ENCODE results near the gene AMACR.
A peak's percentile ranks its signal among the peaks of the same experiment; 100 is the strongest.
"Not testable (repeated sequence)": the region's sequence is repeated elsewhere in the genome, so short reads cannot be mapped to it uniquely, and the experiment has no call there.

Gene AMACR

DNA sequence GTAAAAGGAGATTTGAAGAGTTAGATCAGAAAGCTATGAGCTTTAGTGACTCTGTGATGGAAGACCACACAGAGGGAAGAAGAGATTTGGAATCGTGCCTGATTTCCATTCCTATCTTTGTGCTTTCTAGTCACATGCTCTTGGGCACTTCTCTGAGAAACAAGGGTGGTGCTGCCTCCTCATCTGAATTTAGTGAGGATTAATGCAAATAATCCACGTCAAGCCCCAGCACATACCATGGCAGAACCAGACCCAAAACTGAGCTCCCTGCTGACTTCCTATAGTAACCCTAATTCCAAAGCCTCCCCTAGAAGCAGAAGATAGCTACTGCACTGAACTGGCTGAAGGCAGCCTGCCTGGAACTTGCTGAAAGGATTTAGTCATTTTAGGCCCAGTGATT, 41.0 kb downstream of the AMACR start:
- DNase-seq, result no peak

DNA sequence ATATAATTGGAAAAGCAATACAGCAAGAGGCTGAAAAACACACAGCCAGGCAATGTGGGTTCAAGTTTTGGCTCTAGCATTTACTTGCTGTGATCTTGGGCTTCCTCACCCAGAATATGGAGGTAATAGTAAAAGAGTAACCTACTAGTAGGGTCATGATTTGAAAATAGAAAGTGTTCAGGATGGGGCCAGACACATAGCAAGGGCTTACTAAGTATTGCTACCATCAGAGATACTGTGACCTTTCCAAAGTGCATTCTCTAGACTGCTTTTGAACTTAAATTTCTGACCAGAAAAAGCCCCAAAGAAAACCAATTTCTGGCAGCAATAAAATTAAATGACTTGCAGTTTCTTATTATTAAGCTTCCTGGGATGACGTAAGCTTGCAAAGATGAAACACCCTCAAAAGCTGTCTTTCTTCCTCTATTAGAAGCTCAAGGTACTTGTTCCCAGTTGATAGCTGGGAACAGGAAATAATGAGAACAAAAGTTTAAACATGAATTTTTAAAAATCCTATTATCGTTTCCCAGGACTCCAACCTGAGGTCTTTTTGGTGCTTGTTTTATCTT, 43.6 kb downstream of the AMACR start:
- DNase-seq, result peak; percentile 10

DNA sequence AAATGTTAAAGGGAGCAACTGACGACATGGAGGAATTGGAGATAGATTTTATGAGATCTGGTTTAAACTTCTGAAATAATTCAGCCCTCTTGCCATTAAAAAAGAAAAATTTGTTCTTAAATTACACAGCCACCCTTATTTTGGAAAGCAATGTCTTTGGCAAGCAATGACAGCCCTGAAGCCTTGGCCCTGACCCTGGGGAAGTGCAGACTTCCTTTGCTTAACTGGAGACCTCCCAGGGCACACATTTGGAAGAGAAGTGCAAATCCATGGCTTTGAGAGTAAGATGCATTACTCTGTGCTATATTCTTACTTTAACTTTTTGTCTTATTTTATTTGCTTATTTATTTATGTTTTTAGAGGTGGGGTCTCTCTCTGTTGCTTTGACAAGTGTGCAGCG, 49.7 kb downstream of the AMACR start:
- DNase-seq, result no peak

DNA sequence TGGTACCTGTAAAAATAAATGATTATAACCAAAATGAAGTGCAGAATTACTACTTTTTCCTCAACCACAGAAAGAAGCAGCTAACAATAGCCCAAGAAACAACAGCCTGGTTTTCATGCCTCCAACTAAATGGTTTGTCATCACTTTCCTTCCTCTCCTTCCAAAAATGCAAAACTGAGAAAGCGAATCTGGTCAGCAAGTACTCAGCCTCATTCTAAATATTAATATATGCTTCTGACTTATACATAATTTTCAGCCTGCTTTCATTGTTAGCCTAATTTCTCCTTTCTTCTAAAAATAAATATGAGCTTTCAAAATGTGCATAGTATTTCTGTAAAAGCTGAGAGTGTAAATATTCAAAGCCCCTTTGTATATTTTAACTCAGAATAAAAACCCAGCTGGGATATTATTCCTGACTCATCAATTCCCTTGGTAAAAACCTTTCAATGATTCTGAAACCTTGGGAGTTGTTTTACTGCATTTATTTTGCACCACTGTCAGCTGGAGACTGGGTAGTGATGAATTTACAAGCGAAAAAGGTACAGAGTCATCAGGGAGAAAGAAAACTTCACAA, 50.2 kb downstream of the AMACR start:
- DNase-seq, result no peak

DNA sequence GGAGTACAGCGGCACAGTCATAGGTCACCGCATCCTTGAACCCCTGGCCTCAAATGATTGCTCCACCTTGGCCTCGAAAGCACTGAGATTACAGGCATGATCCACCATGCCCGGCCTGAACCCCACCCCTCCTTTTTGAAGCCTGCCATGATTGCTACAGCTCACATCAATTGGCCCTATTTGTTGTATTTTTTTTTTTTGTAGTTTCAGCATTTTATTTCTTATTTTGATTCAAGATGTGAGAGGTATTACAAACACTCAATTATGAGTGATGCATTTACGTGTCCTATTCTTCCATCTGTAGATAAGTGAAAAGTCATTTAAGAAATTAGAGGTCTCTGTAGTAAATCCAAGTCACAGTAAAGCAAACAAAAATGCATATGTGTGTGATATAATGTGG, 55.7 kb downstream of the AMACR start:
- DNase-seq, result not testable (repeated sequence)

DNA sequence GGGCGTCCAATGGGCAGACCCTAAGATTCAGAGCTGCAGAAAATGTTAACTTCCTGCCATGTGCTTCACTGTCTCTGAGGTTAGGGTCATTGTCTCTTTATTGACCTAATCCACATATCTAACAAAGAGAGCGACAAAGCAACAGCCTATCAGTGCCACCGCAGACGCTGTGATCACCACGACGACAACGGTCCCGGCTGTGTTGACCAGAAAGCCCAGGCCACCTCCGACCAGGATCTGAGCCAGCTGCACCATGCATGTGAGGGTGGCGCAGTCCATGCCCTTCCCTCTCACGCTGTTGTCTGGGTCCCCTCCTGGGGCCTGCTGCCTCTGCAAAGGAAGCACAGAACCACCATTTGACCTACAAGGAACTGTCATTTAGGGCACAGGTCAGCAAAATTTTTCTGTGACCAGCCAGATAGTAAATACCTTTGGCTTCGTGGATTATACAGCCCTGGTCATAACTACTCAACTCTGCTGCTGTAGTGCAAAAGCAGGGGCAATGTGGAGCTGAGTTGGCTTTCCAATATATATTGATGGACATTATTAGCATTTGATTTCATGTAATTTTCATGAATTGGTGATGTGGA, 63.2 kb downstream of the AMACR start:
- no peak for DNase-seq

DNA sequence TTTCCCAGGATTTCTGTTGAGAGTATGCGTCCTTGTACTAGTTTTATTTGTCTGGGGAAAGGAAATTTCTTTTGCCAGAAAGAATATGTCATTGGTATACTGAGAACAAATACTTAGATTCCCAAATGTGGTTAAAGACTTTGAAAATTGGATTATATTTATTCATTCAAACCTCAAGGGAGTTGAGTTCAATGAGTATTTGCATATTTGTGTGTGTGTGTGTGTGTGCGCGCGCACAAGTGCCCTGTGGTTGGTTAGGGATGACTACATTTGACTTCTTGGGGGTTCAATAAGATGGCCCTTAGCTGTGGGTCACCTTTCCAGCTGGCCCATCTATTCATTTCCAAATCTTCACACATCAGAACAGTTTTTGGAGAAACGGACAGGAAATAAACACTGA, 66.8 kb downstream of the AMACR start:
- DNase-seq, result peak; percentile 10

DNA sequence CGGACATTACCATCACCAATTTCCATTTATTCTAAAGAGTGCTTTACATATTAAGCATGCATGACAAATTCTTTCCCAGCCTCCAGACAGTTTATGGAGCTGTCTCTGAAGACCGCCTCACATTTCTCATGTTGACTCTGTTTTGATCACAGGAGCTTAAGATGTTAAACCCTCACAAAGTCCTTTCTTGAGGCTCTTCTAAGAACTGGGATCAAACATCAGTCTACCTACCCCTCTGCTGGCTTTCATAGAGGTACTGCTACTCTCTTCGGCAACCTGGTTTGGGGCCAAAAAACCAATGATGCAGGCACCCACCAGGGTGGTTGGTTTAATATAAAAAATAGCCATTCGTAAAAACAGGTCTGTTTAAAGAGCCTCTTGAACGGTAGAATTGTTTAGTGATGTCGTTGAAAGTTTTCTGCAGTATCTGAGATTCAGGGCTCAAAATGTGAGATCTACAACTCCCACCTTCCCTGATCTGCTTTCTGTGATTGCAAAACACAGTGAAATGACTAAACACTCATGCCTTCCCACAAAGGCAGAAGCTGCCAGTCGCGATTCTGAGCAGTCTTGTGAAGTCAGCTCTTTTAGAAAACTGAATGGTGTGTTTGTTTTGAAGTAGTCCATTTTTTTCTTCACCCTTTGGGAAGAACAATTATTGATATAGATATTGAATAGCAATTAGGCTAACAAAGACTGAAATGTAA, 68.1 kb downstream of the AMACR start:
- DNase-seq, result peak; percentile 38

DNA sequence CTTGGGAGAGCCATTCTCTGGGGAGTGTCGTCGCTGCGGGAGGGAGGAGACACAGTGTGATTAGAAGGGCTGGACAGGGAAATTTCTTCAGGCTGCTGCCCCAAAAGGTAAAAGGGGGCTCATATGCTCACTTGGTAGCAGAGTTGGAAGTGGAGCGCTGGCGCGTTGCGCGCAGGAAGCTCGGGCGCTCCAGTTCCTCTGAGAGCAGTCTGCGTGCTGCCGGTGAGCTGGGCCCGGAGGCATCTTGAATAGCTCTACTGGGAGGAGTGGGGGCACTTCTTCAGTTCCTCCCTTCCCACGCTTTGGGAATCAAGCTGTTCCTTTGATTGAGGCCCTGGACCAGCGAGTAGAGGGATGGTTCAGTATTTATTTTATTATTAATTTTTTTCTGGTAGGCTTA, 69.0 kb downstream of the AMACR start:
- no peak for DNase-seq

DNA sequence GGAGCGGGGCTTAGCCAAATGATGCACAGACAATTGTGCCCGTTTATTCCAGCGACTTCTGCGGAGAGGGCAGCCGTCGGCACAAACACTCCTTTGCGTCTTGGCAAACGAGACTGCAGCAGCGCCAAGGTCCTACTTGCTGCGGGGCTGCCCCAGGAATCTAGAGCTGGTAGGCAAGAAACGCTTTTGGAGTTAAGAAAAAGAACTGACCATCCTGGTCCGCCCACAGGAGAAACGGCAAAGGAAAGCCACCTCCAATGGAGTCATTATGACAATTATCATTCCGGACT, 69.4 kb downstream of the AMACR start:
- DNase-seq, result no peak

DNA sequence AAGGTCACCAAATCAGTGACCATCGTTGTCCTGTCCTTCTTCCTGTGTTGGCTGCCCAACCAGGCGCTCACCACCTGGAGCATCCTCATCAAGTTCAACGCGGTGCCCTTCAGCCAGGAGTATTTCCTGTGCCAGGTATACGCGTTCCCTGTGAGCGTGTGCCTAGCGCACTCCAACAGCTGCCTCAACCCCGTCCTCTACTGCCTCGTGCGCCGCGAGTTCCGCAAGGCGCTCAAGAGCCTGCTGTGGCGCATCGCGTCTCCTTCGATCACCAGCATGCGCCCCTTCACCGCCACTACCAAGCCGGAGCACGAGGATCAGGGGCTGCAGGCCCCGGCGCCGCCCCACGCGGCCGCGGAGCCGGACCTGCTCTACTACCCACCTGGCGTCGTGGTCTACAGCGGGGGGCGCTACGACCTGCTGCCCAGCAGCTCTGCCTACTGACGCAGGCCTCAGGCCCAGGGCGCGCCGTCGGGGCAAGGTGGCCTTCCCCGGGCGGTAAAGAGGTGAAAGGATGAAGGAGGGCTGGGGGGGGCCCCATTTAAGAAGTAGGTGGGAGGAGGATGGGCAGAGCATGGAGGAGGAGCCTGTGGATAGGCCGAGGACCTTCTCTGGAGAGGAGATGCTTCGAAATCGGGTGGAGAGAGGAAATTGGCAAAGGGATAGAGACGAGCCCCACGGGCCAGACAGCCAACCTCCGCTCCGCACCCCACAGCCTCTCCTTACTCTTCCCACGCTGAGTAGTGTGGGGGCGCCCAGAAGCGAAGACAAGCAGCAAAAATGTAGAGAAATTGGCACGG, 69.9 kb downstream of the AMACR start:
- DNase-seq, result no peak

DNA sequence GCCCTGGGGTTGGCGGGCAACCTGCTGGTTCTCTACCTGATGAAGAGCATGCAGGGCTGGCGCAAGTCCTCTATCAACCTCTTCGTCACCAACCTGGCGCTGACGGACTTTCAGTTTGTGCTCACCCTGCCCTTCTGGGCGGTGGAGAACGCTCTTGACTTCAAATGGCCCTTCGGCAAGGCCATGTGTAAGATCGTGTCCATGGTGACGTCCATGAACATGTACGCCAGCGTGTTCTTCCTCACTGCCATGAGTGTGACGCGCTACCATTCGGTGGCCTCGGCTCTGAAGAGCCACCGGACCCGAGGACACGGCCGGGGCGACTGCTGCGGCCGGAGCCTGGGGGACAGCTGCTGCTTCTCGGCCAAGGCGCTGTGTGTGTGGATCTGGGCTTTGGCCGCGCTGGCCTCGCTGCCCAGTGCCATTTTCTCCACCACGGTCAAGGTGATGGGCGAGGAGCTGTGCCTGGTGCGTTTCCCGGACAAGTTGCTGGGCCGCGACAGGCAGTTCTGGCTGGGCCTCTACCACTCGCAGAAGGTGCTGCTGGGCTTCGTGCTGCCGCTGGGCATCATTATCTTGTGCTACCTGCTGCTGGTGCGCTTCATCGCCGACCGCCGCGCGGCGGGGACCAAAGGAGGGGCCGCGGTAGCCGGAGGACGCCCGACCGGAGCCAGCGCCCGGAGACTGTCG, 70.7 kb downstream of the AMACR start:
- no peak for DNase-seq

DNA sequence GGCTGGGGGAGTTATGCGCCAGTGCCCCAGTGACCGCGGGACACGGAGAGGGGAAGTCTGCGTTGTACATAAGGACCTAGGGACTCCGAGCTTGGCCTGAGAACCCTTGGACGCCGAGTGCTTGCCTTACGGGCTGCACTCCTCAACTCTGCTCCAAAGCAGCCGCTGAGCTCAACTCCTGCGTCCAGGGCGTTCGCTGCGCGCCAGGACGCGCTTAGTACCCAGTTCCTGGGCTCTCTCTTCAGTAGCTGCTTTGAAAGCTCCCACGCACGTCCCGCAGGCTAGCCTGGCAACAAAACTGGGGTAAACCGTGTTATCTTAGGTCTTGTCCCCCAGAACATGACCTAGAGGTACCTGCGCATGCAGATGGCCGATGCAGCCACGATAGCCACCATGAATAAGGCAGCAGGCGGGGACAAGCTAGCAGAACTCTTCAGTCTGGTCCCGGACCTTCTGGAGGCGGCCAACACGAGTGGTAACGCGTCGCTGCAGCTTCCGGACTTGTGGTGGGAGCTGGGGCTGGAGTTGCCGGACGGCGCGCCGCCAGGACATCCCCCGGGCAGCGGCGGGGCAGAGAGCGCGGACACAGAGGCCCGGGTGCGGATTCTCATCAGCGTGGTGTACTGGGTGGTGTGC, 71.4 kb downstream of the AMACR start, which contains the start of gene RXFP3:
Gene RXFP3 (plus strand): TSS at position 6 of the 636 bp plus-strand sequence. CDS start 355 bp downstream, at position 361.
- DNase-seq, result peak; percentile 8
